ENCODE measurements around the gene ITGAD.

DNA sequence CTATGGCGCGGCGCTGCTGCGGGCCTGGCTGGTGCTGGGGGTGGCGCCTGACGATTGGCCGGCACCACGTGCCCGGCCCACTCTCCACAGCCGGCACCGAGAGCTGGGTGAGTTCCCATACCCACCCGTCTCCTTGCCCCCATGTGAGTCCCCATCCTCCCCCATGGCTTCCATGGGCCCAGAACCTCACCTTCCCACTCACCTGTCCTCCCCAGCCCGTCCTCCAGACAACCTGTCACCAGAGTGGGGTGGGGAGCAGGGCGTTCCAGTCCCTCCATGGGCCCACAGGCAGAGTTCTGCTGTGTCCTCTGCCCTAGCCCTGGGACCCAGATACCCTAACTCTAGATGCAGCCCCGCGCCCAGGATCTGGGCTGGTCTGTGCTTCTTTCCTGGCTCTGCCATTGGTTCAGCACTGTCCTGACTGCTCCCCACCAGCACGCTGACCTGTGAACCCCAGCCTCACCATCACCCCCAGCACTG, 71.7 kb downstream of the ITGAD start:
- TF ChIP-seq, protein P1, sequence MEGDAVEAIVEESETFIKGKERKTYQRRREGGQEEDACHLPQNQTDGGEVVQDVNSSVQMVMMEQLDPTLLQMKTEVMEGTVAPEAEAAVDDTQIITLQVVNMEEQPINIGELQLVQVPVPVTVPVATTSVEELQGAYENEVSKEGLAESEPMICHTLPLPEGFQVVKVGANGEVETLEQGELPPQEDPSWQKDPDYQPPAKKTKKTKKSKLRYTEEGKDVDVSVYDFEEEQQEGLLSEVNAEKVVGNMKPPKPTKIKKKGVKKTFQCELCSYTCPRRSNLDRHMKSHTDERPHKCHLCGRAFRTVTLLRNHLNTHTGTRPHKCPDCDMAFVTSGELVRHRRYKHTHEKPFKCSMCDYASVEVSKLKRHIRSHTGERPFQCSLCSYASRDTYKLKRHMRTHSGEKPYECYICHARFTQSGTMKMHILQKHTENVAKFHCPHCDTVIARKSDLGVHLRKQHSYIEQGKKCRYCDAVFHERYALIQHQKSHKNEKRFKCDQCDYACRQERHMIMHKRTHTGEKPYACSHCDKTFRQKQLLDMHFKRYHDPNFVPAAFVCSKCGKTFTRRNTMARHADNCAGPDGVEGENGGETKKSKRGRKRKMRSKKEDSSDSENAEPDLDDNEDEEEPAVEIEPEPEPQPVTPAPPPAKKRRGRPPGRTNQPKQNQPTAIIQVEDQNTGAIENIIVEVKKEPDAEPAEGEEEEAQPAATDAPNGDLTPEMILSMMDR (IDR thresholded peaks at IDR 0.05) = no peak
- TF ChIP-seq POLR2AphosphoS5 (IDR thresholded peaks at IDR 0.05; ENCODE audit: insufficient read depth in 1 of 2, low read depth in 1 of 2) = no peak
